Keratinocyte (primary cell): ENCODE data around the gene TYROBP.

ENCODE experiments used
- CTCF ChIP-seq, 3 experiments: IDR thresholded peaks in 1 of 3; conservative IDR thresholded peaks in 1 of 3; optimal IDR thresholded peaks in 1 of 3; 2 replicates in 2 of 3; 3 replicates in 1 of 3; pipeline versions ENCODE3 to v1.5.1; 2011; ENCODE audit warnings: low read length in 3 of 3, mild to moderate bottlenecking in 3 of 3, moderate library complexity in 2 of 3, control low read depth in 1 of 3, inconsistent platforms in 1 of 3; ENCODE audit not compliant: insufficient read depth in 2 of 3; ENCODE audit errors: extremely low read depth in 1 of 3
- EZH2 ChIP-seq: IDR thresholded peaks from one replicate; pipeline ENCODE4 v1.6.1; 2012; ENCODE audit warnings: inconsistent platforms, mild to moderate bottlenecking, low read length, moderate library complexity

GRCh38 chr19:35942235-35942634 lies 34.1 kb upstream of the TYROBP start:
- TF ChIP-seq CTCF (optimal IDR thresholded peaks at IDR 0.05 in 1 of 3, IDR thresholded peaks at IDR 0.05 in 1 of 3, conservative IDR thresholded peaks at IDR 0.05 in 1 of 3; ENCODE audit: extremely low read depth in 1 of 3, insufficient read depth in 2 of 3, low read length in 3 of 3), result no peak
- TF ChIP-seq EZH2, result no peak
